ENCODE data around the gene HBE1.
"Not testable (repeated sequence)": the region's sequence is repeated elsewhere in the genome, so short reads cannot be mapped to it uniquely, and the experiment has no call there.

HBE1 gene

GRCh38 chr11:5269715-5270147 lies at the start of gene HBE1:
Gene HBE1, minus strand, starts transcription at chr11:5269945. Its CDS starts 55 bp downstream, at chr11:5269890.
- DNase-seq (ENCODE audit: low read depth in 3 of 3): no peak

GRCh38 chr11:5317292-5317691 lies 47.5 kb upstream of the HBE1 start:
- DNase-seq (ENCODE audit: low read depth in 3 of 3): no peak

GRCh38 chr11:5313326-5314023 lies 43.7 kb upstream of the HBE1 start:
- DNase-seq (ENCODE audit: low read depth in 3 of 3): not testable (repeated sequence)

DNA sequence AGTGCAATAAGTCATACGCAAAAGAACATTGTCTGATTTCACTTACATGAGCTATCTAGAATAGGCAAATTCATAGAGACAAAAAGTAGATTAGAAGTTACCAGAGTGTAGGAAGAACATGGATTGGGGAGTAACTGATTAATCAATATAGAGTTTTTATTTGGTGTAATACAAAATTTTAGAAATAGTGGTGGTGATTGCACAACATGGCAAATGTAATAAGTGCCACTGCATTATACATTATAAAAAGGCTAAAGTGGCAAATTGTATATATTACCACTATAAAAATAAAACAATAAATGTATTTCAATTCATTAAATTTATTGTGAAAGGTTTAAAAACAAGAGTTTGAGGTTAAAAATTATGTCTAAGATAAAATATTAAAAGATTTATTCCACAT lies 40.7 kb upstream of the HBE1 start:
- DNase-seq (ENCODE audit: low read depth in 3 of 3): no peak

GRCh38 chr11:5307256-5308019 lies 37.7 kb upstream of the HBE1 start:
- DNase-seq (ENCODE audit: low read depth in 3 of 3): no peak

DNA sequence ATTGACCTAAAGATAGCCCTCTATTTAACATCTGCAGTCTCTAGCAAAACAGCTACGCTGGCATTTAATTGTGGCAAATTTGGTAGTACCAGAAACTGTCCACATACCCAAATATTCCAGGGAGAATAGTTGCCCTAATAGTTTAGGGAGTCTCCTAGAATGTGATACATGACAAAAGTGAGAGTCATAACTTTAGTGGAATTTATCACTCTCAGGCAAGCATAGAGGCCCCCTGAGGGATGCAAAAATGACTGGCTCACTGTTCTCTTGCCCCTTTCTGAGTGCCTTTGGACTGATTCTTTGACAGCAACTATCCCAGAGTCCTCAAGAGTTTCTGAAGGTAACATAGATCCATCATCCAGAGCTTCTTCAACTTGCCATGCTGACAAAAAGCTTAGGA lies 34.3 kb upstream of the HBE1 start:
- no peak for DNase-seq (ENCODE audit: low read depth in 3 of 3)

- DNase-seq (ENCODE audit: low read depth in 3 of 3): no peak
These were observed 33.9 kb upstream of the HBE1 start for GRCh38 chr11:5303626-5304025.

GRCh38 chr11:5301846-5302245 lies 32.1 kb upstream of the HBE1 start, which contains the start of gene OR51B4:
Gene OR51B4, minus strand, starts transcription at chr11:5301946. Its CDS starts 0 bp downstream, at chr11:5301946.
- DNase-seq (ENCODE audit: low read depth in 3 of 3): no peak

- DNase-seq (ENCODE audit: low read depth in 3 of 3): no peak
These were observed 30.5 kb upstream of the HBE1 start for GRCh38 chr11:5300251-5300650.

DNA sequence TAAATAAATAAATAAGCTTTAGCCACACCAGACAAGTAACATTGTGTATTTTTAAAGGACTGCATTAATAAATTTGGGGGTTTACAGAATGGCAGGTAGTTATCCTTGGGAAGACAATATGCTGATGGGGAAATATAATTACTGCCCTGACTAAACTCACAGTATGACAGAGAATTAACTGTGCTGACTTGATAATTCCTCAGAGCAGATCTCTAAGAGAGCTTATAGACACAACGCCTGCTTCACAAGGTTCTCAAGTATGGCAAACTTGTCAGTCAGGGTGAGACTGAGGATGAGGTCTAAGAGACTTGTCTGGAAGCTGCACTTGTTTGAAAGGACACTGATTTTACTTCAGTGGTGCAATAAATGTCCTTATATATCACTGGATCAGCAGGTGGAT lies 28.7 kb upstream of the HBE1 start:
- no peak for DNase-seq (ENCODE audit: low read depth in 3 of 3)

GRCh38 chr11:5297721-5298323 lies 28.1 kb upstream of the HBE1 start:
- no peak for DNase-seq (ENCODE audit: low read depth in 3 of 3)

- not testable (repeated sequence) for DNase-seq (ENCODE audit: low read depth in 3 of 3)
These were observed 24.7 kb upstream of the HBE1 start for GRCh38 chr11:5294342-5294995.

DNA sequence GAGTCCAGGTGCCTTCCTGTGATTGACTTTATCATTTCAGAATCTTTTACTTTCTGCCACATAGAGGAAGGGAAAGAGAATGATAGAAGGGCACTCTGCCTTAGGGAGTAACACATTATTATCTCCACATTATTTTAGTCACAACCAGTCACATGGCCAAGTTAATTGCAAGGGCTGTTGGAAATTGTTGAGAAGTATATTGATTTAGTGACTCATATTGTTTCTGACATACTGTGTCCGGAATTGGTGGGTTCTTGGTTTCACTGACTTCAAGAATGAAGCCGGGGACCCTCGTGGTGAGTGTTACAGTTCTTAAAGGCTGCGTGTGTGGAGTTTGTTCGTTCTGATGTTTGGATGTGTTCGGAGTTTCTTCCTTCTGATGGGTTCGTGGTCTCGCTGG lies 23.3 kb upstream of the HBE1 start:
- no peak for DNase-seq (ENCODE audit: low read depth in 3 of 3)

GRCh38 chr11:5291207-5291838 lies 21.6 kb upstream of the HBE1 start:
- no peak for DNase-seq (ENCODE audit: low read depth in 3 of 3)

DNA sequence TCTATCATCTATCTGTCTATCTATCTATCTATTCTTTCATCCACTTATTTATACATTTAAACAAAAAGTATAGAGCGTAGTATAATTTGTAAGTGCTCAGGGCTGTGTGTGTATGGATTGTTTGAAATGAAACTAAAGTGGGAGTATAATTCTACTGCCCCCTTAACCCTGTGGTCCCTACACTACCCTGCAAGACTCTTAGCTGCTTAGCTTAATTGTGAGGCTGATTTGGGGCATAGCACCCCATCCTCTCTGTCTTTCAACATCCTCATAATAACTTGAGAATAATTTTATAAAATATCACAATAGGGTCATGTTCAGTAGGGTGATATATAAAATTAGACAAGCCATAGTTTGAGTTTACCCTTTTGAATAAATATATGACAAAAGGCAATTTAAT lies 20.4 kb upstream of the HBE1 start:
- DNase-seq (ENCODE audit: low read depth in 3 of 3): no peak

GRCh38 chr11:5289696-5290095 lies 20.0 kb upstream of the HBE1 start:
- DNase-seq (ENCODE audit: low read depth in 3 of 3): no peak

- no peak for DNase-seq (ENCODE audit: low read depth in 3 of 3)
These were observed 19.3 kb upstream of the HBE1 start for GRCh38 chr11:5288906-5289550.

GRCh38 chr11:5288108-5288905 lies 18.6 kb upstream of the HBE1 start:
- DNase-seq (ENCODE audit: low read depth in 3 of 3): no peak

- DNase-seq (ENCODE audit: low read depth in 3 of 3): no peak
These were observed 17.2 kb upstream of the HBE1 start for GRCh38 chr11:5286901-5287300.

DNA sequence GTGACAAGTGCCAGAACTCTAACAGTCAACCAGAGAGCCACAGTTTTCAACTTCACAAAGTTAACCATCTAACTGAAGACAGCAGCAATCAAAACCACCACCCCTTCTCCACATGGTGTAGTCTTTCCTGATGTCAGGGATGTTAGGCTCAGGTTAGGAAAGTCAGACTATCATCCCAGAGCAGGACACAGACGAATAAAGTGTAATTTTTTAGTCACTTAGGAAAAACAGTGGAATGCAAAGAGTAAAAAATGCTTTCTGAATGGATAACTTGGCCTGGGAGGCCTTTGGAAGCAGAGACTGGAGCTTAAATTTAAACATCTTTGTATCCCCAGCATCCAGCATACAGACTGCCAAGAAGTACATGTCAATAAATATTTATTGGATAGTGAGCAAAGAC lies 16.6 kb upstream of the HBE1 start:
- no peak for DNase-seq (ENCODE audit: low read depth in 3 of 3)
